T-helper 2 cell treated with Interferon-gamma antibody and Interleukin-4, amounts not matched to agents 100 ng/mL and 5 ng/mL, for 36 hours (primary cell): ENCODE measurements around the gene DTHD1. TPM values are rescaled to one million over a fixed set of nuclear protein-coding genes. Genes with fewer than 3 reads are reported as not detected.

Experiments used
- intact Hi-C: fragments of 100-400 bp; cut with micrococcal nuclease; formaldehyde crosslinking; loops from one replicate; pipeline ENCODE4 v1.15.1; 2023
- total RNA-seq: library from RNA; stranded (reverse); gene quantifications from 2 replicates; pipeline ENCODE4 v1.2.3, GENCODE V29; 2022

Gene DTHD1
- total RNA-seq, 1 donor from 2014 or later: 0.07 TPM

- intact Hi-C loops: no loop called here
Observed at GRCh38 chr4:36338973-36339372, 57.6 kb downstream of the DTHD1 start.

GRCh38 chr4:36341936-36342335 is 60.5 kb downstream of the DTHD1 start:
- intact Hi-C loops: no loop called here

GRCh38 chr4:36343501-36344175 is 62.2 kb downstream of the DTHD1 start:
- intact Hi-C loops: no loop called here

DNA sequence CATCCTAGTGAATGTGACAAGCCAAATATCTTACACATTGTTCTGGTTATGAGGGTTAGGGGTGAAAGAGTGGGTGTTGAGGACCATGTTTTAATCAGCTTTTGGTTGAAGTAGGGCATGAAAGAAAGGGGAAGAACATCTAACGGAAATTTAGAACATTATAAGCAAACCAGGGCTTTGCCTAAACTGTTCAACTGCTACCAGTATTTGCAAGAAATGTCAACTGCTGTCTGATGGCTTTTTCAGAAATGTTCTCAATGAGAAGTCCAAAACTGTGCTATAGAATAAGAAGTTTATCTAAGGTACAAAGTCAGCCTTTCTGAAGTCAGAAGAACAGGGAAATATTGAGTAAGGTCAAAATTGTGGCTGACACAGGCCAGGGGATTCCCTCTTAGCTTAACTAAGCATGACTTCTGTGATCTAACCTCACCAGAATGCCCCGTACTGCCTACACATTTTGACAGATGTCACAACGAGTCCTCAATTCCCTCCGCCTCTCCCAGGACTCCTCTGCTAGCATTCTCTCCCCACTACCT is 67.1 kb downstream of the DTHD1 start:
- intact Hi-C loops: no loop called here

GRCh38 chr4:36349938-36350549 is 68.6 kb downstream of the DTHD1 start:
- intact Hi-C loops: loop anchor here (2.0 kb wide), 1 partner anchor 63 kb away; no protein-coding TSS in a partner anchor

DNA sequence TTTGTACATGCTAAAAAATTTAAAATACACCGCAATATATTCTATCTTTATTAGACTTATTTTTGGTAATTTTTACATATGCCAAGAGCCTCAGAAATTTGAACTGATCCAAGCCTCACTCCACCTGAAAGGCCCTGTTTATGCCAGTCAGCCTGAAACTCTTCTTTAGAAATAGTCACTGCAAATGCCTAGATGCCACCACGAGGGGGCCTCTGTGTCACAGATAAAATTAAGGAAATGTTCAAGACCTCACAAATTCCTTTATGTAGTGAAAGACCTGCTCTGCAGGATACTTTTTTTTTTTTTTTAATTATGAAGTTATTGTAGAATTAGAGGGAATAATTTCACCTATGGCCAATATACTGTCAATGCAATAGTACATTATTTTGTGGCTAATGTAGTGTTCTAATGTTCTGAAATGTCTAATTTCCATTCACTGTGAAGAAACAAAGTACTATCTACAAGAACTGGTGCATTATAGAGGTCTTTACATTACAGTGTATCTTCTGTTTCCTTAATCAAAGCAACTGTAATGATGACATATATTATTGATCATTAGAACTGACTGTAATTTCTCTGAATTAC is 69.8 kb downstream of the DTHD1 start:
- intact Hi-C loops: loop anchor here (1.0 to 2.0 kb wide), 2 partner anchors 48 to 64 kb away; no protein-coding TSS in a partner anchor

DNA sequence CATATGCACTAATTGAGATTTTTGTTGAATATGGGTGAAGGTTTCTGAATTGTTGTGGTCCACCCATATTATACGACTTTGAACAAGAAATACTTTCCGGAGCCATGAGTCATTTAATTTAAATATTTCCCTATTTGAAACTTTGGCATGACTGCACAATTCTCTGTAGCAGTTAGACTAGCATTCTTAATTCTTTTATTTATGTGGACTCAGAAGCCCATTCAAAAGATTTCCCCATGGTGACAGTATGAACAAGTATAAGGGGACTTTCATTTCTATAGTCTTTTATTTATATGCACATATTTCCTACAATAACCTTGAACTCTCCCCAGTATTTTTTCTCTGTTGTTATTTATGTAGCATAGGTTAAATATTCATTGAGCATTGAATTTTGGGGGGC is 72.6 kb downstream of the DTHD1 start:
- intact Hi-C loops: no loop called here

- intact Hi-C loops: no loop called here
Observed at GRCh38 chr4:36358173-36358572, 76.8 kb downstream of the DTHD1 start.

GRCh38 chr4:36360755-36361154 is 79.3 kb downstream of the DTHD1 start:
- intact Hi-C loops: no loop called here

DNA sequence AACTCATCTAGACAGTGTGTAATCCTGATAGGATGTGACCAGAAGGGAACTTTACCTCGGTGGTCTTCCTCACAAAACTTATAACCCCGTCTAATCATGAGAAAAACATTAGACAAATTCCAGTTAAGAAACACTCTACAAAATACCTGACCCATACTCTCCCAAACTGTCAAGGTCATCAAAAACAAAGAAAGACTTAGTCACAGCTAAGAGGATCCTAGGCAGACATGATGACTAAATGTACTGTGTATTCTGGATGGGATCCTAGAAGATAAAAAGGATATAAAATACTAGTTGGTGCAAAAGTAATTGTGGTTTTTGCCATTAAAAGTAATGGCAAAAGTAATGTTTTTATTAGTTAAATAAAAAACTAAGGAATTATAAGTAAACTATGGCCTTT is 81.6 kb downstream of the DTHD1 start:
- intact Hi-C loops: no loop called here

GRCh38 chr4:36374836-36375511 is 93.6 kb downstream of the DTHD1 start:
- intact Hi-C loops: no loop called here

DNA sequence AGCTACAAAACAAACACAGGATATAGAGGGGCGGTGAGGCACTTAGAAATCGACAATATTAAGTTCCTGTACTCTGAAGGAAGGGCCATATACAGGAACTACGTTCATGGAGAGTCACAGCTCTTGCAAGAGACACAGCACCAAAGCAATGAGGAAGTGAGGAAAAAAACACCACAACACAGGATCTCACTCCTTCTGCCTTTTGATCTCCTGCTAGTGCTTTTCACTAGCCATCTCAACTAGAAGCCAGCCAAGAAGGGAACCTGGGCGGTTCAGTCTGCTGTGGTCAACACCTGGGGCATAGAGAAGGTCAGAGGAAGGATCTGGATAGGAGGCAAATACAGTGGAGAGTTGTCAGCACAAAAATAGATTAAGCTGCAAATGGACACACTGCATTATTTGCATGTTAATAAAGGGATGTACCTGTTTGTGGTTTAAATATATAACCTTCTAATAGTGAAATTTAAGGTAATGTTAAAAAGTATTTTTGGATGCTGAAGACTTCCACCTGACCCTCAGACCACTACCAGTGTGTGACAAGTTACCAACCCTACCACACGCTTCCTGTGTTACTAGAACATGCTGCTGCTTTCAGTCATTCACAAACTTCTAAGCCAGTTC is 104.6 kb downstream of the DTHD1 start:
- intact Hi-C loops: loop anchor here (1.0 kb wide), 2 partner anchors 8 to 100 kb away; no protein-coding TSS in a partner anchor

GRCh38 chr4:36386691-36387090 is 105.3 kb downstream of the DTHD1 start:
- intact Hi-C loops: loop anchor here (1.0 kb wide), 2 partner anchors 8 to 100 kb away; no protein-coding TSS in a partner anchor

GRCh38 chr4:36388710-36389109 is 107.3 kb downstream of the DTHD1 start:
- intact Hi-C loops: no loop called here

GRCh38 chr4:36391411-36391810 is 110.0 kb downstream of the DTHD1 start:
- intact Hi-C loops: loop anchor here (5.0 kb wide), 1 partner anchor 294 kb away; no protein-coding TSS in a partner anchor

GRCh38 chr4:36392024-36392423 is 110.6 kb downstream of the DTHD1 start:
- intact Hi-C loops: loop anchor here (5.0 kb wide), 1 partner anchor 295 kb away; no protein-coding TSS in a partner anchor

- intact Hi-C loops: loop anchor here (5.0 kb wide), 1 partner anchor 296 kb away; no protein-coding TSS in a partner anchor
Observed at GRCh38 chr4:36392916-36393315, 111.5 kb downstream of the DTHD1 start.
